Measurements from ENCODE around the gene HOXA3. TPM values are rescaled to one million over a fixed set of nuclear protein-coding genes. Genes with fewer than 3 reads are reported as not detected.

Gene HOXA3
- total and polyA plus RNA-seq, 10 of the 15 experiments (the other 5 are each of a cell fraction or from before 2014, with no cell fraction given), result 0.05 TPM; not detected in 9

- TF ChIP-seq, protein P1, sequence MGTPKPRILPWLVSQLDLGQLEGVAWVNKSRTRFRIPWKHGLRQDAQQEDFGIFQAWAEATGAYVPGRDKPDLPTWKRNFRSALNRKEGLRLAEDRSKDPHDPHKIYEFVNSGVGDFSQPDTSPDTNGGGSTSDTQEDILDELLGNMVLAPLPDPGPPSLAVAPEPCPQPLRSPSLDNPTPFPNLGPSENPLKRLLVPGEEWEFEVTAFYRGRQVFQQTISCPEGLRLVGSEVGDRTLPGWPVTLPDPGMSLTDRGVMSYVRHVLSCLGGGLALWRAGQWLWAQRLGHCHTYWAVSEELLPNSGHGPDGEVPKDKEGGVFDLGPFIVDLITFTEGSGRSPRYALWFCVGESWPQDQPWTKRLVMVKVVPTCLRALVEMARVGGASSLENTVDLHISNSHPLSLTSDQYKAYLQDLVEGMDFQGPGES (IDR thresholded peaks at IDR 0.05), result 0 out of 2 replicates have a peak, but pooled peaks have one; percentile 43
- TF ChIP-seq ZNF207 (IDR thresholded peaks at IDR 0.05; ENCODE audit: borderline replicate concordance) (0 out of 2 replicates have a peak, but pooled peaks have one; percentile 26), SMARCA5 (IDR thresholded peaks at IDR 0.05) (peak; percentile 78; the same call in 1 of the 2 replicates), TCF12 (IDR thresholded peaks at IDR 0.05; ENCODE audit: low read depth, low read length) (0 out of 2 replicates have a peak, but pooled peaks have one; percentile 14), PRDM15 (CRISPR knock-in tag; IDR thresholded peaks at IDR 0.05) (no peak), KLF5 (IDR thresholded peaks at IDR 0.05; ENCODE audit: partially characterized antibody) (peak; percentile 46), TCF7 (IDR thresholded peaks at IDR 0.05; ENCODE audit: borderline replicate concordance) (no peak), RELB (IDR thresholded peaks at IDR 0.05; ENCODE audit: low read depth) (peak; percentile 91), POU2F2 (IDR thresholded peaks at IDR 0.05; ENCODE audit: borderline replicate concordance, low read depth, low read length) (peak; percentile 40; the same call in 1 of the 3 replicates), FOXK2 (IDR thresholded peaks at IDR 0.05) (no peak), NBN (IDR thresholded peaks at IDR 0.05) (0 out of 2 replicates have a peak, but pooled peaks have one; percentile 21), RB1 (IDR thresholded peaks at IDR 0.05; ENCODE audit: borderline replicate concordance) (peak; percentile 89; the same call in 1 of the 2 replicates), IRF4 (IDR thresholded peaks at IDR 0.05; ENCODE audit: low read depth, low read length) (no peak), RAD21 (IDR thresholded peaks at IDR 0.05; ENCODE audit: insufficient read depth, low read depth, low read length) (peak; percentile 70), NR2F1 (conservative IDR thresholded peaks at IDR 0.05) (peak; percentile 62), IKZF1 (conservative IDR thresholded peaks at IDR 0.05) (peak; percentile 61), EP300 (IDR thresholded peaks at IDR 0.05; ENCODE audit: borderline replicate concordance in 1 of 2, control insufficient read depth in 1 of 2, low read depth in 2 of 2, low read length in 2 of 2) (no peak), CREB1 (IDR thresholded peaks at IDR 0.05; ENCODE audit: low read depth) (no peak), SPI1 (IDR thresholded peaks at IDR 0.05; ENCODE audit: borderline replicate concordance, insufficient read depth, low read depth, low read length) (no peak), LARP7 (IDR thresholded peaks at IDR 0.05) (peak; percentile 23; the same call in 1 of the 2 replicates), TAF1 (IDR thresholded peaks at IDR 0.05; ENCODE audit: borderline replicate concordance, low read depth, low read length) (no peak), EGR1 (IDR thresholded peaks at IDR 0.05; ENCODE audit: borderline replicate concordance in 1 of 2, low read depth in 2 of 2, low read length in 2 of 2) (peak in 1 of 2 experiments; percentile 43; a peak in 1 of 3 replicates)
- TF ChIP-seq, protein P2, sequence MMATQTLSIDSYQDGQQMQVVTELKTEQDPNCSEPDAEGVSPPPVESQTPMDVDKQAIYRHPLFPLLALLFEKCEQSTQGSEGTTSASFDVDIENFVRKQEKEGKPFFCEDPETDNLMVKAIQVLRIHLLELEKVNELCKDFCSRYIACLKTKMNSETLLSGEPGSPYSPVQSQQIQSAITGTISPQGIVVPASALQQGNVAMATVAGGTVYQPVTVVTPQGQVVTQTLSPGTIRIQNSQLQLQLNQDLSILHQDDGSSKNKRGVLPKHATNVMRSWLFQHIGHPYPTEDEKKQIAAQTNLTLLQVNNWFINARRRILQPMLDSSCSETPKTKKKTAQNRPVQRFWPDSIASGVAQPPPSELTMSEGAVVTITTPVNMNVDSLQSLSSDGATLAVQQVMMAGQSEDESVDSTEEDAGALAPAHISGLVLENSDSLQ (IDR thresholded peaks at IDR 0.05), result peak; percentile 61
These were observed 8.3 kb upstream of the HOXA3 start (continued) for GRCh38 chr7:27160546-27161213.

Measured in GM12878 (cell line).